Neural cell (in vitro differentiated cells): Measurements from ENCODE around the gene RBM11. TPM values are rescaled to one million over a fixed set of nuclear protein-coding genes. Genes with fewer than 3 reads are reported as not detected.

Experiments
- H2AFZ ChIP-seq: fragments of 200-600, 300-800 bp; sonication (generic), shearing (Covaris generic); 2 replicates; pipeline ENCODE4 v1.6.0; 2014; ENCODE audit warnings: low read depth, mild to moderate bottlenecking, antibody characterized with exemption, low read length, moderate library complexity
- H3F3A ChIP-seq: fragments of 200-600 bp; shearing (Covaris generic); 2 replicates; pipeline ENCODE4 v1.6.1; 2016; ENCODE audit warnings: mild to moderate bottlenecking, moderate library complexity, mixed read lengths, antibody characterized with exemption, low read length; ENCODE audit not compliant: insufficient read depth, poor library complexity, severe bottlenecking
- H3K27ac ChIP-seq: fragments of 200-600, 300-800 bp; sonication (generic), shearing (Covaris generic); 2 replicates; pipeline ENCODE4 v1.5.1; 2014; ENCODE audit warnings: mild to moderate bottlenecking, low read length, moderate library complexity
- H3K27me3 ChIP-seq: fragments of 300-800, 200-600 bp; sonication (generic), shearing (Covaris generic); 2 replicates; pipeline ENCODE4 v1.6.0; 2014; ENCODE audit warnings: mild to moderate bottlenecking, low read depth, low read length, moderate library complexity; ENCODE audit not compliant: insufficient read depth
- H3K36me3 ChIP-seq: fragments of 300-800, 200-600 bp; sonication (generic), shearing (Covaris generic); 2 replicates; pipeline ENCODE4 v1.5.1; 2014; ENCODE audit warnings: mild to moderate bottlenecking, antibody characterized with exemption, low read length, moderate library complexity; ENCODE audit not compliant: insufficient read depth
- H3K4me2 ChIP-seq: fragments of 300-800, 200-600 bp; sonication (generic), shearing (Covaris generic); 2 replicates; pipeline ENCODE4 v1.6.0; 2014; ENCODE audit warnings: mild to moderate bottlenecking, low read length
- H3K4me3 ChIP-seq: fragments of 300-800, 200-600 bp; sonication (generic), shearing (Covaris generic); 2 replicates; pipeline ENCODE4 v1.5.1; 2014; ENCODE audit warnings: mild to moderate bottlenecking, low read length, moderate library complexity
- H3K79me2 ChIP-seq: fragments of 200-600 bp; shearing (Covaris generic); replicated peaks from 2 replicates; pipeline ENCODE4 v1.6.0; 2014; ENCODE audit warnings: mild to moderate bottlenecking, low read length, moderate library complexity; ENCODE audit not compliant: insufficient read depth
- H3K9ac ChIP-seq: fragments of 300-800, 200-600 bp; sonication (generic), shearing (Covaris generic); 2 replicates; pipeline ENCODE4 v1.6.1; 2016; ENCODE audit warnings: mild to moderate bottlenecking, low read length, mixed read lengths
- H3K9me2 ChIP-seq: fragments of 200-600 bp; shearing (Covaris generic); 2 replicates; pipeline ENCODE4 v1.6.1; 2016; ENCODE audit warnings: mild to moderate bottlenecking, low read length, mixed read lengths; ENCODE audit not compliant: insufficient read depth
- H3K9me3 ChIP-seq: fragments of 200-600, 300-800 bp; sonication (generic), shearing (Covaris generic); 2 replicates; pipeline ENCODE4 v1.6.1; 2016; ENCODE audit warnings: mild to moderate bottlenecking, mixed run types, low read length, moderate library complexity, mixed read lengths
- H4K20me1 ChIP-seq: fragments of 200-600 bp; shearing (Covaris generic); 2 replicates; pipeline ENCODE4 v1.6.1; 2016; ENCODE audit warnings: mild to moderate bottlenecking, mixed run types; ENCODE audit not compliant: insufficient read depth
- EP300 ChIP-seq: fragments of 450-650 bp; conservative IDR thresholded peaks from 2 replicates; pipeline ENCODE4 v1.6.1; 2014; ENCODE audit warnings: antibody characterized with exemption, mild to moderate bottlenecking, moderate library complexity; ENCODE audit not compliant: poor library complexity, severe bottlenecking
- EZH2 ChIP-seq: fragments of 200-600, 300-800 bp; shearing (Covaris generic), sonication (generic); IDR thresholded peaks from 2 replicates; pipeline ENCODE4 v1.6.1; 2014; ENCODE audit warnings: antibody characterized with exemption, low read length, borderline replicate concordance, mild to moderate bottlenecking; ENCODE audit not compliant: insufficient read depth, poor library complexity, severe bottlenecking
- MXI1 ChIP-seq: fragments of 450-650 bp; conservative IDR thresholded peaks from 2 replicates; pipeline ENCODE4 v1.6.1; 2014; ENCODE audit warnings: antibody characterized with exemption, mild to moderate bottlenecking; ENCODE audit not compliant: poor library complexity, severe bottlenecking
- POLR2AphosphoS5 ChIP-seq: IDR thresholded peaks from 2 replicates; pipeline ENCODE4 v1.6.1; 2012
- RAD21 ChIP-seq: fragments of 450-650 bp; conservative IDR thresholded peaks from 2 replicates; pipeline ENCODE4 v1.6.1; 2014; ENCODE audit warnings: antibody characterized with exemption, mild to moderate bottlenecking, moderate library complexity
- SMC3 ChIP-seq: fragments of 450-650 bp; conservative IDR thresholded peaks from 2 replicates; pipeline ENCODE4 v1.6.1; 2014; ENCODE audit warnings: antibody characterized with exemption, mild to moderate bottlenecking, moderate library complexity; ENCODE audit not compliant: poor library complexity
- TAF1 ChIP-seq: IDR thresholded peaks from 2 replicates; pipeline ENCODE4 v1.6.1; 2012; ENCODE audit warnings: low read depth
- polyA plus RNA-seq: library from polyadenylated mRNA; depleted of rRNA; stranded (reverse); fragments of >200 nt; gene quantifications from 2 replicates; pipeline ENCODE4 v1.2.3, GENCODE V29; 2014
- TF ChIP-seq, protein P1 (sequence below): IDR thresholded peaks from 2 replicates; pipeline ENCODE4 v1.6.1; 2012; ENCODE audit warnings: borderline replicate concordance
- TF ChIP-seq, protein P2 (sequence below): fragments of 450-650 bp; IDR thresholded peaks from 2 replicates; pipeline ENCODE4 v1.5.1; 2014; ENCODE audit warnings: antibody characterized with exemption, mild to moderate bottlenecking, moderate library complexity; ENCODE audit not compliant: poor library complexity, severe bottlenecking

Gene RBM11
- polyA plus RNA-seq, 1 donor from 2014 or later = 17.1 TPM

DNA sequence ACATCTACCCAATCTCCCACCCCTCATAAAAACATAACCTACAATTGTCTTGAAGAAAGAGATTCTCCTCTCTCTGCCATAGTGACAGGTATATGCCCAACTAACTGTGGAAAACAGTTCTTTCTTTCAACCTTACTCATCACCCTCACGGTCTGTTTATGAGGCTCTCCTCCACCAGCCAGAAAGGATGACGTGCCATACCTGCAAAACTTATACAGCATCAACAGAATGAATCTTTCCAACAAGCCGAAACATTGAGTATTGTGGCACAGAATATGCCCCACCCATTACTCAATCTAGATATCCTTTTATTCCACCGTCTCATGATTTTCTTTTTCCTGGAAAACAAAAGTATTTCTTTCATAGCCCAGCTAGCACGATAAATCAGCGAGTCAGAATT is 55.7 kb downstream of the RBM11 start:
- Histone ChIP-seq H3K4me2 (no peak overlapping the region), H4K20me1 (no peaks in the 10 kb centered on the region), H3K9me2 (no peaks in the 10 kb centered on the region), H3K9ac (no peak overlapping the region), H3K27me3 (peaks cover 4% of the 10 kb centered on the region), H3K4me3 (no peak overlapping the region), H3F3A (no peaks in the 10 kb centered on the region), H3K36me3 (no peaks in the 10 kb centered on the region), H2AFZ (no peak overlapping the region), H3K27ac (no peak overlapping the region), H3K9me3 (no peaks in the 10 kb centered on the region), H3K79me2 (no peaks in the 10 kb centered on the region)
- no peak for TF ChIP-seq TAF1
- TF ChIP-seq EZH2 = no peak
- no peak for TF ChIP-seq RAD21
- TF ChIP-seq SMC3 = no peak
- TF ChIP-seq EP300 = no peak
- TF ChIP-seq MXI1 = no peak
- TF ChIP-seq, protein P1, sequence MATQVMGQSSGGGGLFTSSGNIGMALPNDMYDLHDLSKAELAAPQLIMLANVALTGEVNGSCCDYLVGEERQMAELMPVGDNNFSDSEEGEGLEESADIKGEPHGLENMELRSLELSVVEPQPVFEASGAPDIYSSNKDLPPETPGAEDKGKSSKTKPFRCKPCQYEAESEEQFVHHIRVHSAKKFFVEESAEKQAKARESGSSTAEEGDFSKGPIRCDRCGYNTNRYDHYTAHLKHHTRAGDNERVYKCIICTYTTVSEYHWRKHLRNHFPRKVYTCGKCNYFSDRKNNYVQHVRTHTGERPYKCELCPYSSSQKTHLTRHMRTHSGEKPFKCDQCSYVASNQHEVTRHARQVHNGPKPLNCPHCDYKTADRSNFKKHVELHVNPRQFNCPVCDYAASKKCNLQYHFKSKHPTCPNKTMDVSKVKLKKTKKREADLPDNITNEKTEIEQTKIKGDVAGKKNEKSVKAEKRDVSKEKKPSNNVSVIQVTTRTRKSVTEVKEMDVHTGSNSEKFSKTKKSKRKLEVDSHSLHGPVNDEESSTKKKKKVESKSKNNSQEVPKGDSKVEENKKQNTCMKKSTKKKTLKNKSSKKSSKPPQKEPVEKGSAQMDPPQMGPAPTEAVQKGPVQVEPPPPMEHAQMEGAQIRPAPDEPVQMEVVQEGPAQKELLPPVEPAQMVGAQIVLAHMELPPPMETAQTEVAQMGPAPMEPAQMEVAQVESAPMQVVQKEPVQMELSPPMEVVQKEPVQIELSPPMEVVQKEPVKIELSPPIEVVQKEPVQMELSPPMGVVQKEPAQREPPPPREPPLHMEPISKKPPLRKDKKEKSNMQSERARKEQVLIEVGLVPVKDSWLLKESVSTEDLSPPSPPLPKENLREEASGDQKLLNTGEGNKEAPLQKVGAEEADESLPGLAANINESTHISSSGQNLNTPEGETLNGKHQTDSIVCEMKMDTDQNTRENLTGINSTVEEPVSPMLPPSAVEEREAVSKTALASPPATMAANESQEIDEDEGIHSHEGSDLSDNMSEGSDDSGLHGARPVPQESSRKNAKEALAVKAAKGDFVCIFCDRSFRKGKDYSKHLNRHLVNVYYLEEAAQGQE = no peak
- TF ChIP-seq, protein P2, sequence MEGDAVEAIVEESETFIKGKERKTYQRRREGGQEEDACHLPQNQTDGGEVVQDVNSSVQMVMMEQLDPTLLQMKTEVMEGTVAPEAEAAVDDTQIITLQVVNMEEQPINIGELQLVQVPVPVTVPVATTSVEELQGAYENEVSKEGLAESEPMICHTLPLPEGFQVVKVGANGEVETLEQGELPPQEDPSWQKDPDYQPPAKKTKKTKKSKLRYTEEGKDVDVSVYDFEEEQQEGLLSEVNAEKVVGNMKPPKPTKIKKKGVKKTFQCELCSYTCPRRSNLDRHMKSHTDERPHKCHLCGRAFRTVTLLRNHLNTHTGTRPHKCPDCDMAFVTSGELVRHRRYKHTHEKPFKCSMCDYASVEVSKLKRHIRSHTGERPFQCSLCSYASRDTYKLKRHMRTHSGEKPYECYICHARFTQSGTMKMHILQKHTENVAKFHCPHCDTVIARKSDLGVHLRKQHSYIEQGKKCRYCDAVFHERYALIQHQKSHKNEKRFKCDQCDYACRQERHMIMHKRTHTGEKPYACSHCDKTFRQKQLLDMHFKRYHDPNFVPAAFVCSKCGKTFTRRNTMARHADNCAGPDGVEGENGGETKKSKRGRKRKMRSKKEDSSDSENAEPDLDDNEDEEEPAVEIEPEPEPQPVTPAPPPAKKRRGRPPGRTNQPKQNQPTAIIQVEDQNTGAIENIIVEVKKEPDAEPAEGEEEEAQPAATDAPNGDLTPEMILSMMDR = no peak
- TF ChIP-seq POLR2AphosphoS5 = no peak

DNA sequence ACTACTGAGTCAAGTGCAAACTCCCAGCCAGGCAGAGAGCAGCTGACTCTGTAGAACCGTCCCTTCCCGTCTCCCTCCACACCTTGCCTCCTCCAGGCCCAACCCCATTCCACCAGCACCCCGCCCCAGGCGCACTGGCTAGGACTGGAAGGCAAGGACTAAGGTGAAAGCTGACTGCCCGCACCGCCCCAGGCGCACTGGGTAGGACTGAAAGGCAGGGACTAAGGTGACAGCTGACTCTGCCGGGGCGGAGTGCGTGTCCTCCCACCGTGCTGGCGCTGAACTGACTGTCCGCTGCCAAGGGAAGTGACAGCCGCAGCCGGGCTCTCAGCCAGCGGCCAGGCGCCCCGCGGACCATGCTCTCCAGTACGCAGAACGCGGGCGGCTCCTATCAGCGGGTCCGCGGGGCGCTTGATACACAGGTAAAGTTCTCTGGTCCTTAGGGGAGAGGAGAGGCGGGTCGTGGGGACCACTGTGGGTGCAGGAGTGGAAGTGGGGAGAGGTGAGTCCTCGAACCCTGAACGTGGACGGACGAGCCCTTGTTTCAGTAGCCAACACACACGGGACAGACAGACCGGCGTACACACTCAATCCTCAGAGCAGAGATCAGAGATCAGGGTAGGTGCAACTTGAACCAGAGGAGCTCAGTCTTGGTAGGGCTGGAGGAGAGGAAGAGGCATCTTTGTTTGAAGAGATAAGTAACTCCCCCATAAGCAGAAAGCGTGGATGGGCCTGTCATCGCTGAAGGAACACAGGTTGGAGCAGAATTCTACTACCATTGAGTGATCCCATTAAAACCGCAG is 58.0 kb downstream of the RBM11 start:
- H3K36me3 ChIP-seq = no peaks in the 10 kb centered on the region
- no peak overlapping the region for H2AFZ ChIP-seq
- no peaks in the 10 kb centered on the region for H3K9me2 ChIP-seq
- H3K4me3 ChIP-seq = no peak overlapping the region
- H3K4me2 ChIP-seq = no peak overlapping the region
- H3K9ac ChIP-seq = no peak overlapping the region
- H3K27ac ChIP-seq = no peak overlapping the region
- peaks cover 4% of the 10 kb centered on the region for H3K27me3 ChIP-seq
- TF ChIP-seq POLR2AphosphoS5 = no peak
- TF ChIP-seq, protein P1 = no peak
- no peak for TF ChIP-seq EZH2
- TF ChIP-seq TAF1 = no peak
- H3F3A ChIP-seq = no peaks in the 10 kb centered on the region
- H3K9me3 ChIP-seq = no peaks in the 10 kb centered on the region
- no peaks in the 10 kb centered on the region for H3K79me2 ChIP-seq
- no peaks in the 10 kb centered on the region for H4K20me1 ChIP-seq
